ENCODE data around the gene IGFBP7.

Gene IGFBP7

GRCh38 chr4:57131849-57132742, 21.9 kb upstream of the IGFBP7 start:
- TF ChIP-seq CTCF (conservative IDR thresholded peaks at IDR 0.05; ENCODE audit: low read depth, low read length) = no peak
- Histone ChIP-seq H3K4me2 (no peak overlapping the region), H3K9ac (no peak overlapping the region), H3K4me1 (ENCODE audit: low read depth, poor library complexity, severe bottlenecking) (no peaks in the 10 kb centered on the region), H3K27me3 (ENCODE audit: insufficient read depth, low read depth) (no peaks in the 10 kb centered on the region), H3K27ac (no peak overlapping the region), H2AFZ (ENCODE audit: low read depth) (no peak overlapping the region), H4K20me1 (ENCODE audit: insufficient read depth) (no peaks in the 10 kb centered on the region), H3K36me3 (ENCODE audit: insufficient read depth) (no peaks in the 10 kb centered on the region), H3K4me3 (IDR thresholded peaks at IDR 0.05; ENCODE audit: insufficient read depth, low read depth, low read length) (no peak overlapping the region), H3K79me2 (ENCODE audit: insufficient read depth, low read depth) (no peaks in the 10 kb centered on the region)

DNA sequence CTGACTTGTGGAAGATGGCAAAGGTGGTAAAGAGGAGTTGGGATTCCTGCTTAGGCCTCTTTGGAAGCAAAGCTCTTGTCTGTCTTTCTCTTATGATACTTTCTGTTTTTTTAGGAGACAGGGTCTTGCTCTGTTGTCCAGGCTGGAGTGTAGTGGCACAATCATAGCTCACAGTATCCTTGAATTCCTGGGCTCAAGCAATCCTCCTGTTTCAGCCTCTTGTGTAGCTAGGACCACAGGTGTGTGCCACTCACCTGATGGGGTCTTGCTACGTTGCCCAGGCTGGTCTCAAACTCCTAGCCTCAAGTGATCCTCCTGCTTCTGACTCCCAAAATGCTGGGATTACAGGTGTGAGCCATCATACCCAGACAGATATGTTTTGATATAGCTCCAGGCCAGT, 19.3 kb upstream of the IGFBP7 start:
- Histone ChIP-seq H3K4me3 (IDR thresholded peaks at IDR 0.05; ENCODE audit: insufficient read depth, low read depth, low read length) (no peak overlapping the region), H3K4me1 (ENCODE audit: low read depth, poor library complexity, severe bottlenecking) (no peaks in the 10 kb centered on the region)
- no peak for TF ChIP-seq CTCF (conservative IDR thresholded peaks at IDR 0.05; ENCODE audit: low read depth, low read length)

DNA sequence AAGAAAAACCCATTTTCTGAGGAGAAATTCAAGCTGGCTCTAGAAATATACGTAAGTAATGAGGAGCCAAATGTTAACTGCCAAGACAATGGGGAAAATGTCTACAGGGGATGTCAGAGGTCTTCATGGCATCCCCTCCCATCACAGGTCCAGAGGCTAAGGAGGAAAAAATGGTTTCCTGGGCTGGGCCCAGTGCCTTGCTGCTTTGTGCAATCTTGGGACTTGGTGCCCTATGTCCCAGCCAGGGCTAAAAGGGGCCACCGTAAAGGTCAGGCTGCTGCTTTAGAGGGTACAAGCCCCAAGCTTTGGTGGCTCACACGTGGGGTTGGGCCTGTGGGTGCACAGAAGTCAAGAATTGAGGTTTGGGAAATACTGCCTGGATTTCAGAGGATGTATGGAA, 17.2 kb upstream of the IGFBP7 start:
- TF ChIP-seq CTCF (conservative IDR thresholded peaks at IDR 0.05; ENCODE audit: low read depth, low read length) = no peak
- Histone ChIP-seq H2AFZ (ENCODE audit: low read depth) (no peak overlapping the region), H3K9ac (no peak overlapping the region), H4K20me1 (ENCODE audit: insufficient read depth) (no peaks in the 10 kb centered on the region), H3K4me2 (no peak overlapping the region), H3K27me3 (ENCODE audit: insufficient read depth, low read depth) (no peaks in the 10 kb centered on the region), H3K4me3 (IDR thresholded peaks at IDR 0.05; ENCODE audit: insufficient read depth, low read depth, low read length) (no peak overlapping the region), H3K4me1 (ENCODE audit: low read depth, poor library complexity, severe bottlenecking) (no peaks in the 10 kb centered on the region), H3K79me2 (ENCODE audit: insufficient read depth, low read depth) (no peaks in the 10 kb centered on the region), H3K27ac (no peak overlapping the region), H3K36me3 (ENCODE audit: insufficient read depth) (no peaks in the 10 kb centered on the region)

More for the DNA sequence above, 19.3 kb upstream of the IGFBP7 start:
- no peaks in the 10 kb centered on the region for H4K20me1 ChIP-seq (ENCODE audit: insufficient read depth)
- H3K36me3 ChIP-seq (ENCODE audit: insufficient read depth) = no peaks in the 10 kb centered on the region
- no peak overlapping the region for H2AFZ ChIP-seq (ENCODE audit: low read depth)
- no peak overlapping the region for H3K27ac ChIP-seq
- H3K27me3 ChIP-seq (ENCODE audit: insufficient read depth, low read depth) = no peaks in the 10 kb centered on the region
- H3K4me2 ChIP-seq = no peak overlapping the region
- no peaks in the 10 kb centered on the region for H3K79me2 ChIP-seq (ENCODE audit: insufficient read depth, low read depth)
- no peak overlapping the region for H3K9ac ChIP-seq

- Histone ChIP-seq H3K4me2 (no peak overlapping the region), H3K9ac (no peak overlapping the region), H2AFZ (ENCODE audit: low read depth) (no peak overlapping the region), H3K27me3 (ENCODE audit: insufficient read depth, low read depth) (no peaks in the 10 kb centered on the region), H4K20me1 (ENCODE audit: insufficient read depth) (no peaks in the 10 kb centered on the region), H3K36me3 (ENCODE audit: insufficient read depth) (no peaks in the 10 kb centered on the region), H3K4me3 (IDR thresholded peaks at IDR 0.05; ENCODE audit: insufficient read depth, low read depth, low read length) (no peak overlapping the region), H3K4me1 (ENCODE audit: low read depth, poor library complexity, severe bottlenecking) (no peaks in the 10 kb centered on the region), H3K27ac (no peak overlapping the region), H3K79me2 (ENCODE audit: insufficient read depth, low read depth) (no peaks in the 10 kb centered on the region)
- TF ChIP-seq CTCF (conservative IDR thresholded peaks at IDR 0.05; ENCODE audit: low read depth, low read length) = no peak
Observed at GRCh38 chr4:57125996-57126395, 15.8 kb upstream of the IGFBP7 start.
